SK-N-SH (cell line): ENCODE data around the gene ACACB.

Experiments used
- EP300 ChIP-seq, 2 experiments: IDR thresholded peaks; 2 replicates each; pipeline versions ENCODE4 v1.4.0 to v1.6.1; 2012; ENCODE audit warnings: borderline replicate concordance in 1 of 2, low read depth in 1 of 2, low read length in 1 of 2
- FOXM1 ChIP-seq: IDR thresholded peaks from 2 replicates; pipeline ENCODE4 v1.4.0; 2012; ENCODE audit warnings: low read depth, mild to moderate bottlenecking
- GABPA ChIP-seq: IDR thresholded peaks from 2 replicates; pipeline ENCODE4 v1.4.0; 2012; ENCODE audit warnings: low read depth, mild to moderate bottlenecking
- GATA2 ChIP-seq: sonication (generic); formaldehyde crosslinking; IDR thresholded peaks from 2 replicates; pipeline ENCODE4 v1.5.0; 2020; ENCODE audit warnings: mild to moderate bottlenecking, missing genetic modification reagents
- MXI1 ChIP-seq: IDR thresholded peaks from 2 replicates; pipeline ENCODE4 v1.6.1; 2012; ENCODE audit warnings: mild to moderate bottlenecking, low read depth, low read length, improper control_type of control experiment
- REST ChIP-seq: IDR thresholded peaks from 2 replicates; pipeline ENCODE4 v1.6.1; 2012; ENCODE audit warnings: mild to moderate bottlenecking, low read depth, low read length, moderate library complexity
- SMC3 ChIP-seq: IDR thresholded peaks from 2 replicates; pipeline ENCODE4 v1.6.1; 2012; ENCODE audit warnings: low read depth, low read length, improper control_type of control experiment
- TCF12 ChIP-seq: IDR thresholded peaks from 2 replicates; pipeline ENCODE4 v1.4.0; 2012
- USF1 ChIP-seq: IDR thresholded peaks from 2 replicates; pipeline ENCODE4 v1.4.0; 2012; ENCODE audit warnings: low read depth, borderline replicate concordance
- YY1 ChIP-seq: IDR thresholded peaks from 2 replicates; pipeline ENCODE4 v1.4.0; 2012; ENCODE audit warnings: low read depth, mild to moderate bottlenecking
- ZBTB33 ChIP-seq: IDR thresholded peaks from 2 replicates; pipeline ENCODE4 v1.4.0; 2012; ENCODE audit warnings: low read depth, borderline replicate concordance
- TF ChIP-seq, protein P1 (sequence below): fragments of 200-600 bp; sonication (generic); IDR thresholded peaks from 2 replicates; pipeline ENCODE4 v1.6.1; 2017; ENCODE audit warnings: antibody characterized with exemption, mild to moderate bottlenecking, moderate library complexity

GRCh38 chr12:109276160-109276559, 159.8 kb downstream of the ACACB start:
- TF ChIP-seq EP300 (IDR thresholded peaks at IDR 0.05; ENCODE audit: borderline replicate concordance in 1 of 2, low read depth in 1 of 2, low read length in 1 of 2) (no peak), FOXM1 (no peak), MXI1 (no peak), YY1 (no peak), SMC3 (no peak), GATA2 (CRISPR knock-in tag) (no peak), GABPA (no peak), ZBTB33 (no peak), TCF12 (no peak), REST (no peak), USF1 (no peak)
- TF ChIP-seq, protein P1, sequence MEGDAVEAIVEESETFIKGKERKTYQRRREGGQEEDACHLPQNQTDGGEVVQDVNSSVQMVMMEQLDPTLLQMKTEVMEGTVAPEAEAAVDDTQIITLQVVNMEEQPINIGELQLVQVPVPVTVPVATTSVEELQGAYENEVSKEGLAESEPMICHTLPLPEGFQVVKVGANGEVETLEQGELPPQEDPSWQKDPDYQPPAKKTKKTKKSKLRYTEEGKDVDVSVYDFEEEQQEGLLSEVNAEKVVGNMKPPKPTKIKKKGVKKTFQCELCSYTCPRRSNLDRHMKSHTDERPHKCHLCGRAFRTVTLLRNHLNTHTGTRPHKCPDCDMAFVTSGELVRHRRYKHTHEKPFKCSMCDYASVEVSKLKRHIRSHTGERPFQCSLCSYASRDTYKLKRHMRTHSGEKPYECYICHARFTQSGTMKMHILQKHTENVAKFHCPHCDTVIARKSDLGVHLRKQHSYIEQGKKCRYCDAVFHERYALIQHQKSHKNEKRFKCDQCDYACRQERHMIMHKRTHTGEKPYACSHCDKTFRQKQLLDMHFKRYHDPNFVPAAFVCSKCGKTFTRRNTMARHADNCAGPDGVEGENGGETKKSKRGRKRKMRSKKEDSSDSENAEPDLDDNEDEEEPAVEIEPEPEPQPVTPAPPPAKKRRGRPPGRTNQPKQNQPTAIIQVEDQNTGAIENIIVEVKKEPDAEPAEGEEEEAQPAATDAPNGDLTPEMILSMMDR: no peak
